SK-N-SH treated with all-trans-retinoic acid at 6 μM for 48 hours (cell line): ENCODE measurements around the gene RHEX.
"Not testable (repeated sequence)": the region's sequence is repeated elsewhere in the genome, so short reads cannot be mapped to it uniquely, and the experiment has no call there.

ENCODE experiments used
- ATAC-seq: fragments of 200-7000 bp; cut with Tn5 transposase; 3 replicates; pipeline ENCODE4 v1.9.1; 2020; ENCODE audit warnings: mild to moderate bottlenecking, moderate library complexity
- BACH2 ChIP-seq: fragments of 250-450 bp; sonication (Bioruptor Pico); IDR thresholded peaks from 2 replicates; pipeline ENCODE4 v1.9.0; 2021; ENCODE audit warnings: mild to moderate bottlenecking, borderline replicate concordance
- CREB5 ChIP-seq: fragments of 250-450 bp; sonication (Bioruptor Pico); IDR thresholded peaks from 2 replicates; pipeline ENCODE4 v1.5.1; 2020; ENCODE audit warnings: low read depth, mild to moderate bottlenecking, moderate library complexity
- CSDC2 ChIP-seq: fragments of 250-450 bp; sonication (Bioruptor Pico); IDR thresholded peaks from 2 replicates; pipeline ENCODE4 v1.5.0; 2020; ENCODE audit warnings: mild to moderate bottlenecking, moderate library complexity
- CSRNP3 ChIP-seq: fragments of 250-450 bp; sonication (Bioruptor Pico); IDR thresholded peaks from 2 replicates; pipeline ENCODE4 v1.5.1; 2021; ENCODE audit warnings: mild to moderate bottlenecking, moderate library complexity
- GLIS3 ChIP-seq: fragments of 250-450 bp; sonication (Bioruptor Pico); IDR thresholded peaks from 2 replicates; pipeline ENCODE4 v1.5.0; 2020; ENCODE audit warnings: mild to moderate bottlenecking, moderate library complexity
- ISL1 ChIP-seq: fragments of 250-450 bp; sonication (Bioruptor Pico); IDR thresholded peaks from 2 replicates; pipeline ENCODE4 v2.1.2; 2022; ENCODE audit warnings: mild to moderate bottlenecking, moderate library complexity
- PATZ1 ChIP-seq: fragments of 250-450 bp; sonication (Bioruptor Pico); IDR thresholded peaks from 2 replicates; pipeline ENCODE4 v1.8.0; 2020; ENCODE audit warnings: mild to moderate bottlenecking, moderate library complexity, borderline replicate concordance
- PPARA ChIP-seq: fragments of 250-450 bp; sonication (Bioruptor Pico); IDR thresholded peaks from 2 replicates; pipeline ENCODE4 v1.5.0; 2020; ENCODE audit warnings: mild to moderate bottlenecking, borderline replicate concordance
- SNAI2 ChIP-seq: fragments of 250-450 bp; sonication (Bioruptor Pico); IDR thresholded peaks from 2 replicates; pipeline ENCODE4 v1.5.0; 2020; ENCODE audit warnings: mild to moderate bottlenecking, moderate library complexity
- TCF4 ChIP-seq: fragments of 250-450 bp; sonication (Bioruptor Pico); IDR thresholded peaks from 2 replicates; pipeline ENCODE4 v1.8.0; 2021; ENCODE audit warnings: mild to moderate bottlenecking, moderate library complexity, borderline replicate concordance
- TOX ChIP-seq: fragments of 250-450 bp; sonication (Bioruptor Pico); IDR thresholded peaks from 2 replicates; pipeline ENCODE4 v1.8.0; 2021; ENCODE audit warnings: mild to moderate bottlenecking, moderate library complexity, borderline replicate concordance
- TSHZ2 ChIP-seq: fragments of 250-450 bp; sonication (Bioruptor Pico); IDR thresholded peaks from 2 replicates; pipeline ENCODE4 v1.5.0; 2020; ENCODE audit warnings: mild to moderate bottlenecking, moderate library complexity
- ZFP30 ChIP-seq: fragments of 450-650 bp; formaldehyde crosslinking; IDR thresholded peaks from 2 replicates; pipeline ENCODE4 v1.5.0; 2022; ENCODE audit warnings: mild to moderate bottlenecking, moderate library complexity
- ZNF565 ChIP-seq: fragments of 450-650 bp; formaldehyde crosslinking; conservative IDR thresholded peaks from 2 replicates; pipeline ENCODE4 v1.5.0; 2020; ENCODE audit warnings: low read depth, mild to moderate bottlenecking, moderate library complexity
- ZNF8 ChIP-seq: fragments of 450-650 bp; formaldehyde crosslinking; IDR thresholded peaks from 2 replicates; pipeline ENCODE4 v1.5.0; 2020; ENCODE audit warnings: mild to moderate bottlenecking, moderate library complexity

Gene RHEX

GRCh38 chr1:206059355-206059915 lies 6.5 kb downstream of the RHEX start:
- ATAC-seq: no peak
- TF ChIP-seq SNAI2: no peak
- no peak for TF ChIP-seq TOX (CRISPR knock-in tag)
- TF ChIP-seq TCF4 (CRISPR knock-in tag): no peak
- no peak for TF ChIP-seq PATZ1 (CRISPR knock-in tag)

- TF ChIP-seq TCF4 (CRISPR knock-in tag) (no peak), GLIS3 (CRISPR knock-in tag) (no peak), ISL1 (no peak), TSHZ2 (no peak), ZNF565 (CRISPR knock-in tag) (no peak), CSDC2 (CRISPR knock-in tag) (no peak), TOX (CRISPR knock-in tag) (no peak)
- no peak; the same call in 2 of the 3 replicates for ATAC-seq
Observed at GRCh38 chr1:206060844-206061243, 7.9 kb downstream of the RHEX start.

- no peak for ATAC-seq
- no peak for TF ChIP-seq CSRNP3 (CRISPR knock-in tag)
- no peak for TF ChIP-seq PPARA
- TF ChIP-seq PATZ1 (CRISPR knock-in tag): no peak
- no peak for TF ChIP-seq ZNF8 (CRISPR knock-in tag)
- TF ChIP-seq ZFP30 (CRISPR knock-in tag): no peak
- TF ChIP-seq CREB5 (CRISPR knock-in tag): no peak
- TF ChIP-seq BACH2: no peak
- TF ChIP-seq, all 23 proteins: peak for 0
Observed at GRCh38 chr1:206062464-206062863, 9.5 kb downstream of the RHEX start.

GRCh38 chr1:206064001-206064400 lies 11.0 kb downstream of the RHEX start:
- not testable (repeated sequence) for ATAC-seq

- ATAC-seq: not testable (repeated sequence)
Observed at GRCh38 chr1:206064501-206064900, 11.5 kb downstream of the RHEX start.
